Pancreas (tissue), 10 donors: Measurements from ENCODE around the gene FBXO36. TPM values are rescaled to one million over a fixed set of nuclear protein-coding genes. Genes with fewer than 3 reads are reported as not detected.

Experiments
- ATAC-seq, 4 donors: fragments of 200-7000 bp; cut with Tn5 transposase; one replicate each; pipeline versions ENCODE4 v1.8.0 to v1.9.1; 2020; ENCODE audit warnings: mild to moderate bottlenecking in 4 of 4, moderate library complexity in 4 of 4
- DNase-seq, 6 donors: peaks; one replicate each; pipeline ENCODE4 v3.0.0-alpha.2; 2020
- FAIRE-seq: peaks from 2 replicates; lab custom pipeline; 2012; peaks lifted over from hg19 to GRCh38; lab: Jason Lieb, UNC
- H3K27ac ChIP-seq, 4 donors: fragments of 200-600 bp; sonication (generic); 1 replicate in 3 of 4; 2 replicates in 1 of 4; pipeline versions ENCODE4 v1.5.0 to v1.8.0; 2020
- H3K27me3 ChIP-seq, 4 donors: fragments of 200-600 bp; one replicate each; pipeline ENCODE4 v1.8.0; 2021
- H3K36me3 ChIP-seq, 3 donors: fragments of 200-600 bp; sonication (generic) in 1 of 3; one replicate each; pipeline versions ENCODE4 v1.5.0 to v1.8.0; 2020 to 2021
- H3K4me1 ChIP-seq, 3 donors: fragments of 200-600 bp; one replicate each; pipeline ENCODE4 v1.8.0; 2021
- H3K4me3 ChIP-seq, 4 donors: fragments of 200-600 bp; sonication (generic) in 2 of 4; one replicate each; pipeline versions ENCODE4 v1.5.0 to v1.8.0; 2020 to 2021
- H3K9me3 ChIP-seq, 4 donors: fragments of 200-600 bp; one replicate each; pipeline ENCODE4 v1.8.0; 2021
- WGBS, 2 donors: extraction: QIAGEN DNeasy Blood & Tissue Kit; methylation state at CpG; one replicate each; pipeline ENCODE4 v1.1.7; 2013; 5-methylcytosine and 5-hydroxymethylcytosine counted together
- intact Hi-C, 3 donors: fragments of 100-400 bp; cut with DNase I; formaldehyde crosslinking; loops; one replicate each; pipeline versions ENCODE4 v1.11.1 to v1.14.2; 2022
- polyA plus RNA-seq, 2 donors: library from polyadenylated mRNA; stranded (reverse); fragments of 200-250 nt; gene quantifications; one replicate each; pipeline ENCODE4 v1.2.3, GENCODE V29; 2013
- total RNA-seq, 6 donors: library from RNA; stranded (reverse); fragmentation: NEBNext Ultra II Directional in 4 of 6; extraction: Animal tissue kit (Norgen Biotek cat#: 25700) in 4 of 6; gene quantifications; one replicate each; pipeline versions ENCODE4 v1.2.1 to v1.2.4, GENCODE V29; 2021 to 2023
- TF ChIP-seq, protein P1 (sequence below), 4 donors: fragments of 200-600 bp; sonication (generic) in 3 of 4; IDR thresholded peaks; one replicate each; pipeline versions ENCODE4 v1.5.0 to v1.8.0; 2021; ENCODE audit warnings: antibody characterized with exemption in 4 of 4
- donor health status: healthy with polysubstance abuse.
- donor health status: DM: no; HTN: no; CAD: no; lungs with moderate emphysema.
- donor health status: DM: no; HTN: no; CAD: no.
- donor health status: control.
- donor health status: control.
- donor health status: Bipolar disorder and iron deficiency.
- donor health status: DM: yes; HTN: yes; CAD: no.
- donor health status: DM: no; HTN: no; CAD: no.
- donor health status: DM: no; HTN: no; CAD: no.
- donor health status: DM: yes; HTN: yes; CAD: no.

The FBXO36 gene
- total and polyA plus RNA-seq, 8 donors, result 0.84 to 1.8 (median 1.2) TPM

DNA sequence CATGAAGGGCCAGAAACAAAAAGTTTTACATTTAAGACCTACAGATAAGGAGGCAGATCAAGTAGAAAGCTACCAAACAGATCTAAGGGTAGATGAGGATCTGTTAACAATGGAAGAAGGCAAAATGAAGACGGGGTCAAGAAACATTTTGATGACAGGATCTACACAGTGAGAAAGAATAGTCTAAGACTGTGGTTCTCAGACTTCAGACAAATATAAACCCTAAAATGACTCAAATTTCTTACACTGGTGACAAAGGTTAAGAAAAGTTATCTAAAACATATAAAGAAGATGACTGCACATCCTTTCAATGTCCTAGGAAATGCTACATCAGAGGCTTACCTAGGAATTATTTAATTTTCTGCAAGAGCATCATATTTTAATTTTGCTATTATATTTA is 34.9 kb upstream of the FBXO36 start:
- intact Hi-C loops, result no loop called here
- 95 to 96% methylated on average over 1 of the region's 1 CpG for WGBS, 2 donors

DNA sequence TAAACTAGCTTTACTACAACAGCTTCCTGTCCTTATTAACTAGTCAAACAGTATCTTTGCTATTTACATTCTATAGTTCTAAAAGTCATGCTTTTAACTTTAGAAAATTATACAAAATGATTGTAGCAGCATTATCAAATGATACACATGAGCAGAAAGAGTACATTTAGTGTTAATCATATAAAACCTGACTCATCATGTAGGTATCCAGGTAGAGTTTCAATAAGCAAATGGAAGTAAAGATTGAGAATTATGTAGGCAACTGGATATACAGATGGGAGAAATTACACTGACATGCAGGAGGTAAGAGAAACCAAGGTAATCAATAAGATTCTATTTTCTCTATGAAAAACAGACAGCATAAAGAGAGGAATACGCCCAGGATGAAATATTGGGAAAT is 34.3 kb upstream of the FBXO36 start:
- Histone ChIP-seq H3K4me3 (no peak overlapping the region), H3K27ac (no peak overlapping the region), H3K4me1 (peaks cover 0 to 10% (median 8%) of the 10 kb centered on the region in 3 donors), H3K9me3 (no peaks in the 10 kb centered on the region), H3K27me3 (no peaks in the 10 kb centered on the region), H3K36me3 (peaks cover 0 to 6% (median 0%) of the 10 kb centered on the region in 3 donors)
- TF ChIP-seq, protein P1, sequence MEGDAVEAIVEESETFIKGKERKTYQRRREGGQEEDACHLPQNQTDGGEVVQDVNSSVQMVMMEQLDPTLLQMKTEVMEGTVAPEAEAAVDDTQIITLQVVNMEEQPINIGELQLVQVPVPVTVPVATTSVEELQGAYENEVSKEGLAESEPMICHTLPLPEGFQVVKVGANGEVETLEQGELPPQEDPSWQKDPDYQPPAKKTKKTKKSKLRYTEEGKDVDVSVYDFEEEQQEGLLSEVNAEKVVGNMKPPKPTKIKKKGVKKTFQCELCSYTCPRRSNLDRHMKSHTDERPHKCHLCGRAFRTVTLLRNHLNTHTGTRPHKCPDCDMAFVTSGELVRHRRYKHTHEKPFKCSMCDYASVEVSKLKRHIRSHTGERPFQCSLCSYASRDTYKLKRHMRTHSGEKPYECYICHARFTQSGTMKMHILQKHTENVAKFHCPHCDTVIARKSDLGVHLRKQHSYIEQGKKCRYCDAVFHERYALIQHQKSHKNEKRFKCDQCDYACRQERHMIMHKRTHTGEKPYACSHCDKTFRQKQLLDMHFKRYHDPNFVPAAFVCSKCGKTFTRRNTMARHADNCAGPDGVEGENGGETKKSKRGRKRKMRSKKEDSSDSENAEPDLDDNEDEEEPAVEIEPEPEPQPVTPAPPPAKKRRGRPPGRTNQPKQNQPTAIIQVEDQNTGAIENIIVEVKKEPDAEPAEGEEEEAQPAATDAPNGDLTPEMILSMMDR (IDR thresholded peaks at IDR 0.05), result no peak
- intact Hi-C loops, result no loop called here
- FAIRE-seq (no peak), ATAC-seq (no peak), DNase-seq (no peak)
- 100% methylated on average over 1 of the region's 1 CpG for whole genome bisulfite sequencing, 2 donors

More for the DNA sequence above, 34.9 kb upstream of the FBXO36 start:
- TF ChIP-seq, protein P1 (IDR thresholded peaks at IDR 0.05), result no peak
- peaks cover 0 to 6% (median 0%) of the 10 kb centered on the region in 3 donors for H3K36me3 ChIP-seq
- no peaks in the 10 kb centered on the region for H3K27me3 ChIP-seq
- H3K4me1 ChIP-seq, result peaks cover 0 to 14% (median 8%) of the 10 kb centered on the region in 3 donors
- FAIRE-seq, result no peak
- ATAC-seq, result no peak
- no peak overlapping the region for H3K27ac ChIP-seq
- no peaks in the 10 kb centered on the region for H3K9me3 ChIP-seq
- DNase-seq, result no peak
- no peak overlapping the region for H3K4me3 ChIP-seq

DNA sequence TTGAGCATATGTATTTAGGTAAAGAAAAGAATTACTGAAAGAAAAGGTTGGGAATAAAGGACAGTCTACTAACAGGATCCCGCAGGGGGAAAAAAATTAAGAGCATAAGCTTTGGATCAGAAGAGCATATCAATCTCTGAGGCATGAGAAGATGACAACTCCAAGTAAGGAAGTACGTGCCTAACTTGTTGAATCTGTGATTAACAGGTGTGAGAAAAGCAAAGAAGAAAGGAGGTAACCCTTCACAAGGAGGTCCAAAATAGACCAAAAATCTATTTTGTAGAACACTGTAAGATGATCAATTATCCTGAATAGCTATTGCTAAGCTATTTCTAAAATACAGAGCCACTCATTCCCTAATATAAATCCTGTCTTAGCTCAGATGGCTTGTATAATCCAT is 33.3 kb upstream of the FBXO36 start:
- Histone ChIP-seq H3K4me3 (no peak overlapping the region), H3K9me3 (no peaks in the 10 kb centered on the region), H3K27me3 (no peaks in the 10 kb centered on the region), H3K36me3 (peaks cover 0 to 6% (median 0%) of the 10 kb centered on the region in 3 donors), H3K4me1 (peaks cover 0 to 10% (median 8%) of the 10 kb centered on the region in 3 donors), H3K27ac (no peak overlapping the region)
- FAIRE-seq (no peak), DNase-seq (no peak), ATAC-seq (no peak)
- TF ChIP-seq, protein P1 (IDR thresholded peaks at IDR 0.05), result no peak
- WGBS, 2 donors, result 57 to 62% methylated on average over 2 of the region's 2 CpGs
- intact Hi-C loops, result no loop called here

DNA sequence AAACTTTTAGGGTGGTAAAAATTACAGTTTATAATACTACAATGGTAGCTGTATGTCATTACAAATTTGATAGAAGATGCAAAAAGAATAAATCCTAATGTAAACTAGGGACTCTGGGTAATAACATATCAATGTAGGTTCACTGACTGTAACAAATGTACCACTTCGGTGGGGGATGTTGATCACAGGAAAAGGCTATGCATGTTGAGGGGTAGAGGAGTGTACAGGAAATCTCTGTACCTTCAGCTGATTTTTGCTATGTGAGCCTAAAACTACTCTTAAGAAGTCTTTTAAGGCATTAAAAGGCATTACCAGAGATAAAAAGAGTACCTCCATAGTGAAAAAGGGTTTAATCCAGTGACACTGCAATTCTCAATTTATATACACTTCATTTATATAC is 25.4 kb upstream of the FBXO36 start:
- H3K4me3 ChIP-seq, result no peak overlapping the region
- 74 to 80% methylated on average over 1 of the region's 1 CpG for WGBS, 2 donors
- H3K4me1 ChIP-seq, result peaks cover 0 to 4% (median 3%) of the 10 kb centered on the region in 3 donors
- H3K27me3 ChIP-seq, result no peaks in the 10 kb centered on the region
- H3K9me3 ChIP-seq, result no peaks in the 10 kb centered on the region
- intact Hi-C loops, result no loop called here
- ATAC-seq (no peak), DNase-seq (no peak), FAIRE-seq (no peak)
- no peaks in the 10 kb centered on the region for H3K36me3 ChIP-seq
- no peak overlapping the region for H3K27ac ChIP-seq
- TF ChIP-seq, protein P1 (IDR thresholded peaks at IDR 0.05), result no peak

DNA sequence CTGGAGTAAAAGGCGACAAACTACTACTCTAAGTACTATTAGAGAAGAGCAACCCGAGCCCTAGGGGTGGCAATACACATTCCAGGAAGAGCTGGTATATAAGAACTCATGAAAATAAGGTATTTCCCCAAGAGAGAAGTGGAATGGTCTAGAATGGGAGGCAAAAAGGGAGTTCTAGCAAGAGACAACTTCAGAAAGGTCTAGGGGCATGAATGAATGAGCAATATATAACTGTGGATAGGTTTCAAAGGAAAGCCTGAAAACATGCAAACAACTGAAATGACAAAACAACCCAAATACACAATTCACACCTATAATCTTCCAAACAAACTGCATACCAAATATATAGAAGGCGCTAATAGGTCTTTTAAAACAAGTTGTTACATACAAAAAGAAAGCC is 22.7 kb upstream of the FBXO36 start:
- no peak for FAIRE-seq
- TF ChIP-seq, protein P1 (IDR thresholded peaks at IDR 0.05), result no peak
- WGBS, 2 donors, result 99 to 100% methylated on average over 3 of the region's 3 CpGs
- Histone ChIP-seq H3K4me3 (no peak overlapping the region), H3K4me1 (peaks cover 0 to 8% (median 3%) of the 10 kb centered on the region in 3 donors), H3K27me3 (no peaks in the 10 kb centered on the region), H3K27ac (no peak overlapping the region), H3K36me3 (peaks cover 0 to 5% (median 0%) of the 10 kb centered on the region in 3 donors), H3K9me3 (no peaks in the 10 kb centered on the region)
- no peak for DNase-seq
- intact Hi-C loops, result no loop called here
- ATAC-seq, result no peak
